ENCODE results near the gene SOD1. TPM values are rescaled to one million over a fixed set of nuclear protein-coding genes. Genes with fewer than 3 reads are reported as not detected.

SOD1 gene
- total RNA-seq, 1 donor from 2014 or later: 205 TPM

DNA sequence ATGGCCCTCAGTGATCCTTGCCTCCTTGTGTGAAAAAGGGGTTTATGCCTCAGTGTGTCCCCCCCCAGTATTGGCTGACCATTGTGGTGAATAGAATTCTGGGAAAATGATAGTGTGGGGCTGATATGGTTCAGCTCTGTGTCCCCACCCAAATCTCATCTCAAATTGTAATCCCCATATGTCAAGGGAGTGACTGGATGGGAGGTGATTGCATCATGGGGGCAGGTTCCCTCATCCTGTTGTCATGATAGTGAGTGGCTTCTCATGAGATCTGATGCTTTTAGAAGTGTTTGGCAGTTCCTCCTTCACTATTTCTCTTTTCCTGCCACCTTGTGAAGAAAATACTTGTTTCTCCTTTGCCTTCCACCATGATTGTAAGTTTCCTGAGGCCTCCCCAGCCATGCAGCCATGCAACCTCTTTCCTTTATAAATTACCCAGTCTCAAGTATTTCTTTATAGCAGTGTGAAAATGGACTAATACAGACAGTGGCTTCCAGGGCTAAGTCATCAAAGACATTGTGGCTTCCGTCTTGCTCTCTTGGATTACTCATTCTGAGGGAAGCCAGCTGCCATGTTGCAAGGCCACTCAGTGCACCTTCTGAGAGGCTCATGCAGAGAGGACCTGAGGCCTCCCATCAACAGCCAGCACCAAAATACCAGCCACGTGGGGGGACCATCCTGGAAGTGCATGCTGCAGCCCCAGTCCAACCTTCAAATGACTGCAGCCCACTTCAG lies 40.6 kb upstream of the SOD1 start:
- Mint-ChIP-seq H3K27ac (ENCODE audit: unreplicated experiment) (no peak overlapping the region), H3K36me3 (ENCODE audit: unreplicated experiment) (no peaks in the 10 kb centered on the region), H3K9me3 (ENCODE audit: unreplicated experiment) (no peaks in the 10 kb centered on the region), H3K4me1 (ENCODE audit: unreplicated experiment) (peaks cover 2% of the 10 kb centered on the region), H3K27me3 (ENCODE audit: unreplicated experiment) (no peaks in the 10 kb centered on the region), H3K4me3 (ENCODE audit: unreplicated experiment) (no peak overlapping the region)
- TF ChIP-seq, protein P1, sequence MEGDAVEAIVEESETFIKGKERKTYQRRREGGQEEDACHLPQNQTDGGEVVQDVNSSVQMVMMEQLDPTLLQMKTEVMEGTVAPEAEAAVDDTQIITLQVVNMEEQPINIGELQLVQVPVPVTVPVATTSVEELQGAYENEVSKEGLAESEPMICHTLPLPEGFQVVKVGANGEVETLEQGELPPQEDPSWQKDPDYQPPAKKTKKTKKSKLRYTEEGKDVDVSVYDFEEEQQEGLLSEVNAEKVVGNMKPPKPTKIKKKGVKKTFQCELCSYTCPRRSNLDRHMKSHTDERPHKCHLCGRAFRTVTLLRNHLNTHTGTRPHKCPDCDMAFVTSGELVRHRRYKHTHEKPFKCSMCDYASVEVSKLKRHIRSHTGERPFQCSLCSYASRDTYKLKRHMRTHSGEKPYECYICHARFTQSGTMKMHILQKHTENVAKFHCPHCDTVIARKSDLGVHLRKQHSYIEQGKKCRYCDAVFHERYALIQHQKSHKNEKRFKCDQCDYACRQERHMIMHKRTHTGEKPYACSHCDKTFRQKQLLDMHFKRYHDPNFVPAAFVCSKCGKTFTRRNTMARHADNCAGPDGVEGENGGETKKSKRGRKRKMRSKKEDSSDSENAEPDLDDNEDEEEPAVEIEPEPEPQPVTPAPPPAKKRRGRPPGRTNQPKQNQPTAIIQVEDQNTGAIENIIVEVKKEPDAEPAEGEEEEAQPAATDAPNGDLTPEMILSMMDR (IDR thresholded peaks at IDR 0.05): no peak
- no peak for DNase-seq (ENCODE audit: extremely low spot score, unreplicated experiment)

DNA sequence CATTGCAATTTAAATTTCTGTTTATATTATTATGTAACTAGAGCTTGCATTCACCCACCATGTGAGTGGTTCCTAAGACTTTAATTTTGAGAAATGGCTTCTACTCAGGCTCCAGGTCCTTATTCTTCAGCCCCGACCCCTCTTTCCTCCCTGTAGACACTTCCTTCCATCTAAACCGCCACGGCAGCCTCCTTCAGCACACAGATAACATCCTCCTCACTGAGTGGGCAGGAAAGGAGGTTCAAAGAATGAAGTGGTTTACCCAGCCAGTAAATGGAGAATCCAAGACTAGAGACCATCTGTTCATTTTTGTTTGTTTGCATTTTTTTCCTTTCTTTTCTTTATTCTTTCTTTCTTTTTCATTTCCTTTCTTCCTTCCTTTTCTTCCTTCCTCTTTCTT lies 37.1 kb upstream of the SOD1 start:
- TF ChIP-seq, protein P1 (IDR thresholded peaks at IDR 0.05): no peak
- Mint-ChIP-seq H3K9me3 (ENCODE audit: unreplicated experiment) (no peaks in the 10 kb centered on the region), H3K4me3 (ENCODE audit: unreplicated experiment) (no peak overlapping the region)

DNA sequence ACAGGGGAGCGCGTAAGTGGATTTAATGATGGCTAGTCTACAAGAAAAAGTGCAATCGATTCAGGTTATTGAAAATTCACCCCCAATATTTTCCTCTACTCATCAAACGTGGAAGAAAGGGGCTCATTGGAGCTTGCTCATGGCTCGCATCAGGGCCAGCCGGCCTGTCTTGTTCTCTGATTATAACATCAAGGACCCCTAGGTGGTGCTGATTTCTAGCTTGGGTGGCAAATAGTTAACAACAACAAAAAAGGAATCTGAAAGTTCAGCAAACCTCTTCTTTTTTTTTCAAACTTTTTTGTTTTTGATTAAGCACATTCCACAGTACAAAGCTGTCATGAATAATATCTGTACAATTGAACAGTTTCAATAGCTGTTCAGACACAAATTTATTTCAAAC lies 35.8 kb upstream of the SOD1 start:
- Mint-ChIP-seq H3K4me3 (ENCODE audit: unreplicated experiment) (no peak overlapping the region), H3K27ac (ENCODE audit: unreplicated experiment) (no peak overlapping the region), H3K9me3 (ENCODE audit: unreplicated experiment) (no peaks in the 10 kb centered on the region), H3K4me1 (ENCODE audit: unreplicated experiment) (peaks cover 6% of the 10 kb centered on the region), H3K36me3 (ENCODE audit: unreplicated experiment) (no peaks in the 10 kb centered on the region), H3K27me3 (ENCODE audit: unreplicated experiment) (no peaks in the 10 kb centered on the region)
- TF ChIP-seq, protein P1 (IDR thresholded peaks at IDR 0.05): peak; percentile 23
- no peak for DNase-seq (ENCODE audit: extremely low spot score, unreplicated experiment)

More for the DNA sequence above, 37.1 kb upstream of the SOD1 start:
- DNase-seq (ENCODE audit: extremely low spot score, unreplicated experiment): no peak
- Mint-ChIP-seq H3K27ac (ENCODE audit: unreplicated experiment) (no peak overlapping the region), H3K27me3 (ENCODE audit: unreplicated experiment) (no peaks in the 10 kb centered on the region), H3K4me1 (ENCODE audit: unreplicated experiment) (peaks cover 4% of the 10 kb centered on the region), H3K36me3 (ENCODE audit: unreplicated experiment) (no peaks in the 10 kb centered on the region)

DNA sequence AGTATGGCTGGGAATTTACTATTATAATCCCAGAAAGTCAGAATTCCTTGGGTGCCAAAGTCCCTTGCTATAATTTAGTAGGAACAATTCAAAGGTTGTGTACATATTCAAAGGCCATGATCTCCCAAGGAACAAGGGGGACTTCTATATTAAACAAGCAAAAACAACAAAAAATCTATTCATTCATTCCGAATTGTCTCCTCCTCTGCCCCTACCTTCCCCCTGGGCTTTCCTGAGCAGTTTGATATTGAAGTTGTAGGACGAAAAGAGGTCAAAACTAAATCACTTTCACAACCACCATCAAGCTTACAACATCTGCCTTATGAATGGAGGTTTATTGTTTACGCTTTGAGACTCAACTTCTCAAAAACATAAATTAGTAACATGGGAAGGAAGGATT lies 35.3 kb upstream of the SOD1 start:
- DNase-seq (ENCODE audit: extremely low spot score, unreplicated experiment): no peak
- H3K27ac Mint-ChIP-seq (ENCODE audit: unreplicated experiment): no peak overlapping the region
- H3K36me3 Mint-ChIP-seq (ENCODE audit: unreplicated experiment): no peaks in the 10 kb centered on the region
- no peaks in the 10 kb centered on the region for H3K9me3 Mint-ChIP-seq (ENCODE audit: unreplicated experiment)
- TF ChIP-seq, protein P1 (IDR thresholded peaks at IDR 0.05): no peak
- H3K4me3 Mint-ChIP-seq (ENCODE audit: unreplicated experiment): no peak overlapping the region
- H3K27me3 Mint-ChIP-seq (ENCODE audit: unreplicated experiment): no peaks in the 10 kb centered on the region
- peaks cover 6% of the 10 kb centered on the region for H3K4me1 Mint-ChIP-seq (ENCODE audit: unreplicated experiment)

DNA sequence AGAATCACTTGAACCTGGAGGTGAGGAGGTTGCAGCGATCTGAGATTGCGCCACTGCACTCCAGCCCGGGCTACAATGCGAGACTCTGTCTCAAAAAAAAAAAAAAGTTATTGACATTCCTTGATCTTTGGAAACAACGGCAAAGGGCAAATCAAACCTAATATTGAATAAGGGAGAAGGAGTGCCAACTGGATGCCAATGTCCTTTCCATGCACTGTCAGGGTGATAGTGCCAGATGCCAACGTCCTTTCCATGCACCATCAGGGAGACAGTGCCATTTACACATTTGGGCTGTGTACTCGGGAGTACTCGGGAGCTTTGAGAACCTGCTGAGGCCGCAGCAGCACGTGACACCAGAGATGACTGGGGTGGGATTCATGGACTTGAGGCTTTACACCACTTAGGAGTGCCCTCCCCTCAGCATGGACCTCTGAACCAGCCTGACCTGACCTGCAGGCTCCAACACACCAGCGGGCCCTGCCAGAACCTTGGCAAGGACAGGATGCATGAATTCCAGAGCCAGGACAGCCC lies 34.5 kb upstream of the SOD1 start:
- no peaks in the 10 kb centered on the region for H3K27me3 Mint-ChIP-seq (ENCODE audit: unreplicated experiment)

More for the DNA sequence above, 34.5 kb upstream of the SOD1 start:
- Mint-ChIP-seq H3K27ac (ENCODE audit: unreplicated experiment) (no peak overlapping the region), H3K9me3 (ENCODE audit: unreplicated experiment) (no peaks in the 10 kb centered on the region), H3K36me3 (ENCODE audit: unreplicated experiment) (no peaks in the 10 kb centered on the region), H3K4me1 (ENCODE audit: unreplicated experiment) (peaks cover 14% of the 10 kb centered on the region), H3K4me3 (ENCODE audit: unreplicated experiment) (no peak overlapping the region)
- TF ChIP-seq, protein P1 (IDR thresholded peaks at IDR 0.05): no peak
- DNase-seq (ENCODE audit: extremely low spot score, unreplicated experiment): no peak
